RWPE2 (cell line): ENCODE data around the gene AIP.

Source experiments
- ATAC-seq: fragments of 200-7000 bp; cut with Tn5 transposase; 3 replicates; pipeline ENCODE4 v1.9.1; 2021; ENCODE audit warnings: low read depth
- DNase-seq: peaks from one replicate; pipeline ENCODE4 v3.0.0-alpha.2; 2020; ENCODE audit warnings: low spot score
- H3K27ac ChIP-seq: fragments of 450-650 bp; 2 replicates; pipeline ENCODE4 v1.5.1; 2017; ENCODE audit warnings: mild to moderate bottlenecking; ENCODE audit not compliant: poor library complexity, severe bottlenecking
- H3K27me3 ChIP-seq: fragments of 250-450 bp; sonication (Bioruptor Pico); 2 replicates; pipeline ENCODE4 v1.5.1; 2021; ENCODE audit warnings: mild to moderate bottlenecking, moderate library complexity; ENCODE audit not compliant: insufficient read depth, poor library complexity, severe bottlenecking
- H3K36me3 ChIP-seq: fragments of 250-450 bp; sonication (Bioruptor Pico); 2 replicates; pipeline ENCODE4 v1.5.1; 2020; ENCODE audit warnings: low read depth, mild to moderate bottlenecking, moderate library complexity
- H3K4me1 ChIP-seq: fragments of 250-450 bp; sonication (Bioruptor Pico); 2 replicates; pipeline ENCODE4 v1.5.1; 2021; ENCODE audit warnings: mild to moderate bottlenecking, moderate library complexity; ENCODE audit not compliant: insufficient read depth, poor library complexity, severe bottlenecking
- H3K4me3 ChIP-seq: fragments of 250-450 bp; sonication (Bioruptor Pico); 2 replicates; pipeline ENCODE4 v1.5.1; 2021; ENCODE audit warnings: mild to moderate bottlenecking, moderate library complexity; ENCODE audit not compliant: severe bottlenecking
- H3K9me3 ChIP-seq: fragments of 250-450 bp; sonication (Bioruptor Pico); 2 replicates; pipeline ENCODE4 v1.5.1; 2021; ENCODE audit warnings: mild to moderate bottlenecking, moderate library complexity; ENCODE audit not compliant: severe bottlenecking
- CTCF ChIP-seq: fragments of 450-650 bp; IDR thresholded peaks from one replicate; pipeline ENCODE4 v1.5.1; 2017; ENCODE audit warnings: mild to moderate bottlenecking, moderate library complexity; ENCODE audit not compliant: poor library complexity, severe bottlenecking

The AIP gene

DNA sequence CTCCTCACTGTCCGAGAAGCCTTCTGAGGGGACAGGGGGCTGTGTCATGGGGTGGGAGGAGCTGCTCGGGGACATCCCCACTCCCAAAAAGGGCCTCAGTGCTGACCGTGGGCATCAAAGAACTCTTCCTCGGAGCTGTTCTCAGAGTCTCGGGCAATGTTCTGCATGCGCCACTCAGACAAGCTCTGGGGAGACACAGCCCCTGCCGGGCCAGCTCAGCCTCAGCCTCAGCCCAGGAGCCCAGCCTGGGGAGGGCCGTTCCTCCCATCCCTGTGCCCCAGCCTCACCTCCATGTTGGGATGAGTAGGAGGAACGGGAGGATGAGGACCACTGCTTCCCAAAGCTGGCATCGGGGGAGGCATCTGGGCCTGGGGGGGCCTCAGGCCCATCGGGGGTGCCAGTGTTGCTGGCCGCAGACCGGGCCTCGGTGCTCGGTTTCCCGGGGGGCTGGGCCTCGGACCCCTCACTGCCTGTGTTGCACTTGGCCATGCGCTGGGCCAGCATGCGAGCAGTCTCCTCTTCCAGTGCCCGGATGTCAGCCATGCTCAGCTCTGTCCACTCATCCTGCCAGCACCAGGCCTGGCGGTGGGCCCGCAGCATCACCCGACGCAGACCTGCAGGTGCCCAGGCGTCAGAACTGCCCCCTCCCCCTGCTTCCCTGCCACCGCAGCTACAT lies 17.1 kb downstream of the AIP start:
- ATAC-seq (no peak), DNase-seq (no peak)
- Histone ChIP-seq H3K27me3 (no peaks in the 10 kb centered on the region), H3K9me3 (no peaks in the 10 kb centered on the region), H3K27ac (no peak overlapping the region), H3K4me1 (no peaks in the 10 kb centered on the region), H3K36me3 (peaks cover 22% of the 10 kb centered on the region), H3K4me3 (no peak overlapping the region)
- TF ChIP-seq CTCF = no peak

GRCh38 chr11:67500484-67500821 lies 17.6 kb downstream of the AIP start:
- H3K27me3 ChIP-seq = no peaks in the 10 kb centered on the region
- H3K27ac ChIP-seq = no peak overlapping the region
- peaks cover 1% of the 10 kb centered on the region for H3K4me1 ChIP-seq
- peaks cover 18% of the 10 kb centered on the region for H3K36me3 ChIP-seq
- H3K9me3 ChIP-seq = no peaks in the 10 kb centered on the region
- ATAC-seq = no peak
- TF ChIP-seq CTCF = no peak
- no peak for DNase-seq
- H3K4me3 ChIP-seq = no peak overlapping the region

- ATAC-seq (no peak), DNase-seq (no peak)
- no peak overlapping the region for H3K4me3 ChIP-seq
- H3K36me3 ChIP-seq = peaks cover 18% of the 10 kb centered on the region
- H3K27me3 ChIP-seq = no peaks in the 10 kb centered on the region
- no peak for TF ChIP-seq CTCF
- H3K27ac ChIP-seq = no peak overlapping the region
- no peaks in the 10 kb centered on the region for H3K9me3 ChIP-seq
- H3K4me1 ChIP-seq = peaks cover 4% of the 10 kb centered on the region
These were observed 18.2 kb downstream of the AIP start for GRCh38 chr11:67500831-67501715.

- DNase-seq (no peak), ATAC-seq (no peak)
- H3K4me3 ChIP-seq = no peak overlapping the region
- H3K27ac ChIP-seq = no peak overlapping the region
- peaks cover 10% of the 10 kb centered on the region for H3K4me1 ChIP-seq
- H3K36me3 ChIP-seq = peaks cover 19% of the 10 kb centered on the region
- H3K27me3 ChIP-seq = no peaks in the 10 kb centered on the region
- TF ChIP-seq CTCF = no peak
- no peaks in the 10 kb centered on the region for H3K9me3 ChIP-seq
These were observed 19.0 kb downstream of the AIP start for GRCh38 chr11:67501854-67502253.
